GM21515 (cell line): ENCODE results near the gene ZNF784.

Experiments used
- ATAC-seq: cut with Tn5 transposase; IDR thresholded peaks from one replicate; pipeline ENCODE4 v1.9.1; 2021; ENCODE audit not compliant: unreplicated experiment

ZNF784 gene

DNA sequence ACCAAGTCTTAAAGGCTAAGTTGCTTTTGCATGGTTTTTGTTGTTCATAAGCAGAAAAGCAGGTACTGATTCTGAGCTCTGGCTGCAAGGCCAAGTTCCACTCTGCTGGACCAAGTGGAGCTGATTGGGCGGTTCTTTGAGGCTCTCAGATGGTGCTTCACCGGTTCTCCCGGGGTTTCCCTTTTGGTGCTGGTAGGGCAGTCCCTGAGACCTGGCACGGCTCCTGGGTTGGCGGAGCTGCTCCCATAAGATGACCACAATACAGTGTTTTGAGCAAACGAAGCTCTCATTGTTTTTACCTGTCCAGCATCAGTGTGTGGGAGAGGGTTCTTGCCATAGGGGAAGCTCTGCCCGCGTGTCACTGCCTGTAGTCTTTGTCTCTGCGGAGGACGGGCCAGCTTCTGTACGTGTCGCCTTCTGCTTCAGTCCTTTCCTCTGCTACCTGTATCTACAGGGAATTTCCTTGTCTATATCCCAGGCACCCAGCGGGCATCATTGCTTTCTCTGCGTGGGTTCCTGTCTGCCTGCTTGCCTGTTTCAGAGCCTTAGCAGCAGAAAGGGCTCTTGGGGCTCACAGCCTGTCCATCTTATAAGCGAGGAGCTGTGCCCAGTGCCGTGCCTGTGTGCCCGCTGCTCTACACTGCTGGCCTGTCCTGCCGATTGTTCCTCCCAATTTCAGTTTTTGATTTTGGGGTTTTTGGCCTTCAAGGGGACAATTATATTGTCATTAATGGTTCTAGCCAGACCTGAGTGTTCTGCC is 32.8 kb upstream of the ZNF784 start:
- no peak for ATAC-seq

DNA sequence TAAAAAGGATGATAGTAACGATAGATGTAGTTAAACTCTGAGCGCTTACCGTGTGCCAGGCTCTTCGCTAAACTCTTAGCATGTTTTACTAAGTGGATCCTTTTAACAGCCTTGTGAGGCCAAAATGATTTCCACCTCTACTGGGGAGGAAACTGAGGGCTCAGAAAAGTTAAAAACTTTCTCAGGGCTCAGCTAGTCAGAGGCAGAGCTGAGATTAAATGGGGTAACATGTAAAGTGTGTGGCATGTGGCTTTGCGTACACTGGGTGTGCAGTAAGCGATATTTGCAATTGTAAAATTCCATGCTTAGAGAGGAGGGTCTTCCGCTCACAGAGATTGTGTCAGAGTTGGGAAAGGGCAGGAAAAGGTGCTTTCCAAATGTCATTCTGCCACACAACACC is 32.2 kb upstream of the ZNF784 start:
- ATAC-seq = no peak

DNA sequence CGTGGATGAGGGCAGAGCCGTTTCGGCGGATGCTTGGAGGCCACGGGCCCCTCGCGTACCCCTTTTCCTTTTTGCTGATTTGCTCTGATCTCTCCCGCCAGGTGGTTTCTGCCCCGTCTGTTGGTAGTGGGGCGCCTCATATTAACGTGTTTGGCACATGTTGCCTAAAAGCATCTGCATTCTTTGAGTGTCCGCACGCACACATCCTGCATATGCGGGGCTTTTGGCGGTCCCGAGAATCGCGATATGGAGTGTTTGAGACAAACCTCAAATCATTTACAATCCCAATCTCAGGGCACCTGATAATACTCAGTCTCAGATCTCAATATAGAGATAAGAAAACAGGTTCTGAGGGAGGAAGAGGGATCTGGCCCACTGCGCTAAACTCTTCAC is 31.3 kb upstream of the ZNF784 start:
- no peak for ATAC-seq

DNA sequence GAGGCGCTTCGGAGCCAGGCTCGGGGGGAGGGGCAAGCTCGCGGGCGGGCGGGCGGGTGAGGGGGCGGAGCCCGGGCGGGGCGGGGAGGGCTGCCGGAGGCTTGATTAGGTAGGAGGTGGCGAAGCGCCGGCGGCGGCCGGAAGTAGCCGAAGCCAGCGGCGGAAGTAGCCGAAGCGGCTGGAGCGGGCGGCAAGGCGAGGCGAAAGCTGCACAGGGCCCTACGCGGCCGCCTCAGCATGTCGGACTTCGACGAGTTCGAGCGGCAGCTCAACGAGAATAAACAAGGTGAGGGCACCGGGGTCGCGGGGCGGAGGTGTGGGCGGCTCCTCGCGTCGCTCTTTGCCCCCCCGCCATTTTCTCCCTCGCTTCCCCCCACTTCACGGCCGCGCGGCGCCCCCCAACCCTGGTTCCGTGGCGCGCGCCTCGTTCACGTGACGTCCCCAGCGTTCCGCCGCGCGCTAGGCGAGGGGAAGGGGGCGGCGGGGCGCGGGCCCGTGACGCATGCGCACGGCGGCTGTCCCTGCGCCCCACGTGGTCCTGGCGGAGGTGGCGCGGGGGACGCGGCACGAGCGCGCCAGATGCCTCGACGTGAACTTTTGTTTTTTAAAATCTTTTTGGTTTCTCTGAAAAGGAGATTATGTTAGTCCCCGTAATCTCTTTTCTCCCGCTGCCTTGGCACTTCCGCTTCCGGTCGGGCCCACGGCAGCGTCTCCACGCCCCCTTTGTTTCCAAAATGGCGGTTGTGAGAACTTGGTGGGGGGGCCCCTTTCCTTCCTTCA is 30.7 kb upstream of the ZNF784 start, which contains the start of gene U2AF2:
Gene U2AF2 (plus strand): TSS at position 168 of the 780 bp plus-strand sequence. CDS start 70 bp downstream, at position 238.
- ATAC-seq = peak; percentile 30

DNA sequence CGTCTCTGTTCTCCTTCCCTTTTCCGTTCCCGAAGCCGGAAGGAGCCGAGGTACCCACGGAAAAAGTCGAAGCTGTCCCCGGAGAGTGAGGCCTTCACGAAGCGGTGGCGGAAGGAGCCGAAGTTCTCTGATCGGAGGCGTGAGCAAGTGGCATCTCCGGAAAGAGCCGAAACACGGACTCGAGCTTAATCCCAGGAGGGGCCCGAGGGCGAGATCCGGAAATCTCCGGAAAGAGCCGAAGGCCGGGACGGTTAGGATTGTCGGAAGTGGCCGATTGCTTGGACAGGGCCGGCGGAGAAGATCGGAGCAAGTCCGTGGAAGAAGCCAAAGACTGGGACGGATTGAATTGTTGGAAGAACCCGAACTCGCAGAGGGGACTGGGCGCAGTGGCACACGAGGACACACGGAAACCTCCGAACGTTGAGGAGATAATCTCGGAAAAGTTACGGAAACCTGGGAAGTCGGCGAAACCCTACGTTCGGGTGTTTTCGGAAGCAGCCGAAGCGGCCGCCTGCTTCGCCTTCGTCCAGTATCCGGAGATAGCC is 30.0 kb upstream of the ZNF784 start:
- ATAC-seq = peak; percentile 60

DNA sequence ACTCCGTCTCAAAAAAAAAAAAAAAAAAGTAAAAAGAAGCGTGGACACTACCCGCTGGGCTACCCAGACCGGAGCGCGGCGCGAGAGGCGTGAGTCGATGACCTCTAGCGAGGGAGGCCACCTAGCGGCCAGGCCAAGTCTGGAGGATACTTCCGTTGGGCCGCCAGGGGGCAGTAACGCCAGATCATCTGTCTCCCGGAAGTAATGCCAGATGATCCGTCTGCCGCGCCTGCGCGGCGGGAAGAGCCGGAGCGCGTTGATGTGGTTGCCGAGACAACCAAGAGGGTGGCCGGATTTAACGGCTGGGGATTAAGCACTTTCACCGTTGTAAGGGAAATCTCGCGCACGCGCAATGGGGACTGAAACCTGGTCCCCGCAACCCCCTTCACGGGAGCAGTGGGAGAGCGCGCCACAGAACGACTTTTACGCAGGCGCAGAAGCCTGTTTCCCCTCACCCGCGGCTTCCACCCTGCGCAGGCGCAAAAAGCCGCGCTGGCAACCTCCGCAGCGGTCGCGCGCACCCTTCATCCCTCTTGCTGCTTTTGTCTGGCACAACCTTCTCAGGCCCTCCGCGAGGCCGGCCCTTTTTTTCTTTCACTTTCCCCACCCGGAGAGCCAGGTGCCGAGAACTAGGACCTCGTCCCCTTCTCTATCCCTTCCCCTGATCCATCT is 29.4 kb upstream of the ZNF784 start:
- peak; percentile 34 for ATAC-seq

DNA sequence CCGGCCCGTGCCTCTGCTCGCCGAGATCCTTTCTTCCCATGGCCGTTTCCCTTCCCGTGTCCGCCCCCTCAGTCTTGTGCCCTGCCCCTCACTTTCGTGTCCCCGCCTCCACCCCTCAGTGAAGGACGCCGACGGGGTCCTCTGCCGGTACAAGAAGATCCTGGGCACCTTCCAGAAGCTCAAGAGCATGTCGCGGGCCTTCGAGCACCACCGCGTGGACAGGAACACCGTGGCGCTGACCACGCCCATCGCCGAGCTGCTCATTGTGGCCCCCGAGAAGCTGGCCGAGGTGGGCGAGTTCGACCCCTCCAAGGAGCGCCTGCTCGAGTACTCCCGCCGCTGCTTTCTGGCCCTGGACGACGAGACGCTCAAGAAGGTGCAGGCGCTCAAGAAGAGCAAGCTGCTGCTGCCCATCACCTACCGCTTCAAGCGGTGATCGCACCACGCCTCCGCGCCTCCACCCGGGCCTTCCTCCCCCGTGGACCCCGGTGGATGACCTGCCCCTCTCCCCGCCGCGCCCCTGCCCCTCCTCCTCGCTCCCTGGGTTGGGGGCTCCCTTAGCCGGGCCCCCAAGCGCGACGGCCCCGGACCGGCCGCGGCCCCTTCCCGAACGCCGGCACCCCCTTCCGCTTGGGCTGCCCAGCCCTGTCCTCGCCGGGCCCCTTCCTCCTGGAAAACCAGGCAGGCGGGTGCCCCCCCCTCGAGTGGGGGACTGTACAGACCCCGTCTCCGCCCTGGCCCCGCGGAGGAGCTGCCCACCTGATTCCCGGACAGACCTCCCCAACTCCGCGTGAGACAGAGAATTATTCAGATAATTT is 28.2 kb upstream of the ZNF784 start:
- ATAC-seq = no peak

DNA sequence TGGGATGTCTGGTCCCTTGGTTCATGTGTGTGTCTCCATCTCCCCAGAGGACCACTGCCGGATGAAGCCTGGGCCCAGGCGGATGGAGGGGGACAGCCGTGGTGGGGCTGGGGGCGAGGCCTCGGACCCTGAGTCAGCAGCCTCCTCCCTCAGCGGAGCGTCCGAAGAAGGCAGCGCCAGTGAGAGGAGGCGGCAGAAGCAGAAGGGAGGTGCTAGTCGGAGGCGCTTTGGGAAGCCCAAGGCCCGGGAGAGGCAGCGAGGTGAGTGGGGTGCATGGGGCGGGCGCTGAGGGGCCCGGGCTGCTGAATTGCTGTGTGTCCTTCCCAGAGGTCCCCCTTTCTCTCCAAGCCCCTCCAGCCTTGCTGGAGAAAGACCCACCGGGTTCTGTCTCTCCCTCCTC is 26.9 kb upstream of the ZNF784 start:
- no peak for ATAC-seq

DNA sequence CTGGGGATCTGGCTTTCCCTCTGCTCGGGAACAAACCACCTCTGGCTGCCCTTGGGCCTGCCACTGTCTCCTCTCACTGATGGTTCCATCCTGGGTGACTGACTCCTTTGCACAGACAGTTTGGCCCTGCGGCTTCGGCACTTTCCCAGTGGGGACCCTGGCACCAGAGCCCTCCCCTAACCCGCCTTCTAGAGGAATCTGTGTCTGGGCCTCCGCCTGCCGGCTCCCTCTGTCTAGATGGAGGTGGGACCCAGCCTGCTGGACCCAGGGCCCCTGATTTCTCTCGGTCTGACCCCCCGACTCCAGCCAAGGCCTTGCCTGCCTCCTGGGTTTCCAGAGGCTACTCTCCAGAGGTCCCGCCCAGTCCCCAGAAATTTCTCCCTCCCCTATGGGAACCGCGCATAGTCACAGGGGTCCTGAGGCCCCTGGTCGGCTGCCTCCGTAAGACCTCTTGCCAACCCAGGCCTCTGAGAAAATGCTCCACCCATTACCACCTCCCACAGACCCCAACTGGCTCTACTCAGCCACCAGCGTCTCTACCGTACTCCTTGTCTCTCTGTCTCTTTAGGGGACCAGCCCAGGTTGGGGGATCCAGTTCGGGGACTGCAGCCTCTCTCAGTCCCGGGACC is 26.4 kb upstream of the ZNF784 start:
- ATAC-seq = no peak

DNA sequence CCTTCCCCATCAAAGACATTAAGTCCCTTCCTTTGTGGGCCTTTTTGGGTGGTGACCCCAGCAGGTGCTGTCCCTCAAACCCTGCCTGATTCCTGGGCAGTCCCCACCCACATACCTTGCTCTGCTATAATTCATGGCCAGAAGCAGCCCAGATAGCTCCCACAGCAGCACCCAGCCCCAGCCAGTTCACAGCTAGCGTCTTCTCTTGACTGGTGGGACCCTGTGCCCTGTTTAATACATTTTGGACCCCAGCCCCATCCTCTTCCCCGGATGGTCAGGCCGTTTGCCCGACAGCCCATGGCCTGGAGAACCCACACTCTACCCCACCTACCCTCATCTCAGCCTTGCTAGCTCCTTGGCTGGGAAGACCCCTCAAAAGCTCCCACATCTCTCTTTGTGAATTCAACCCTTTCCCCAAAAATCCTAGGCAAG is 25.8 kb upstream of the ZNF784 start:
- no peak for ATAC-seq

DNA sequence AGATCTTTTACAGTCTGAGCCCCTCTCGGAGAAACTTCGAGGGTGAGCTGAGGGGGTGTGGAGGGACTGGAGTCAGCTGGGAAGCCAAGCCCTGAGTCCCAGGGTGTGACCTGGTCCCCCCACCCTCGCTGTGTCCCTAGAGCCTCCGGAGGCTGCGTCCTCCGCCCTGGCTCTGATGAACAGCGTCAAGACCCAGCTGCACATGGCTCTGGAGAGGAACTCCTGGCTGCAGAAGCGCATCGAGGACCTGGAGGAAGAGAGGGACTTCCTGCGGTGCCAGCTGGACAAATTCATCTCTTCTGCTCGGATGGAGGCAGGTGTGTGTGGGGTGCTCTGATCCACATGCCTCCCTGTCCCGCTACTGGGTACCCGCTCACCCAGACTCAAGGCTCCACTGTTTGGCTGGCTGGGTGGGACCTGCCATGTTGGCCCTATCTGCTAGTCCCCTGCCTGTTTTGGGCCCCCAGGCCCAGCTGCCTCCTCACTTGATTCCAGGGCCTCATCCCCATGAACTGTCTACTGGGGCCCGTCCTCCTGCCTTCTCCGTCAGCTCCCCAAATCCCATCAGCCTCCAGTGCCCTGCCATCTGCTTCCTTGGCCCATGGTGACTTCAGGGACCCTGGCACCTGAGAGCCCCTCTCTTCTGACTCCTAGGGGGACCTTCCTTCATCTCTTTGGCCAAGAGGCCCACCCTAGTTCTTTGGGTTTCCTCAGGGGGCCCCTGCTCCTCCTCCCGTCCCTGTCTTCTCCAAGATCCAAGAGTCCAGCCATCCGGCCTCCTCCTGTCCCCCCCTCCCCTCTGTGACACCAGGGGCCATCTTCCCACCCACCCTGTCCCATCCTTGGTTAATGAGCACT is 25.1 kb upstream of the ZNF784 start:
- ATAC-seq = no peak

DNA sequence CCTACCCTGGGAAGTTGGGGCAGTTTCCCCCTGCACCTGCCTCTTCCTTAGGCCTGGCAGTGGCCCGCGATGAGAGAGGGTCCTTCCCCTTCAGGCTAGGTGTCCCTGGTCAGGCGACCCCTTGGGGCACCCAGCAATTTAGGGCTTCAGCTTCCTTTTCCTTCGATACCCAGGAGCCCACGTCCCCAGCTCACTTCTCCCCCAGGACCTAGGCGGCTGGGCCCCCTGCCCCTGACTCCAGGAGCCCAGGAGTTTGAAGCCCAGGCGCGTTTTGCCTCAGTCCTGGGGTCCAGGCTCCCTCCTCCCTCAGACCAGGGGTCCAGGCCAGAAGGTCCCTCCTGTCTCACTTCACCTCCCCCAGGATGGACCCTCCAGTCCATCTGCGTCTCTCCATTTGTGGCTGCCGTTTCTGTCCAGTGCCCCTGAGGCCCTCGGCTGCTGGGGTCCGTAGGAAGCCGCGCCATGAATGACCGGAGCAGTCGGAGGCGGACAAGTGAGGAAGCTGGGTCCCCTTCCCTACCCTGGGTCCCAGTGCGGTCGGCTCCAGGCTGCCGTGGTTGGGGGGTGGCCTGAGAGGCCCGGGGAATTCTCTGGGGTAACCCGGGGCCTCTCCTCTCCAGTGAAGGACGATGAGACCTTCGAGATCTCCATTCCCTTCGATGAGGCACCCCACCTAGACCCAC is 24.4 kb upstream of the ZNF784 start:
- no peak for ATAC-seq

DNA sequence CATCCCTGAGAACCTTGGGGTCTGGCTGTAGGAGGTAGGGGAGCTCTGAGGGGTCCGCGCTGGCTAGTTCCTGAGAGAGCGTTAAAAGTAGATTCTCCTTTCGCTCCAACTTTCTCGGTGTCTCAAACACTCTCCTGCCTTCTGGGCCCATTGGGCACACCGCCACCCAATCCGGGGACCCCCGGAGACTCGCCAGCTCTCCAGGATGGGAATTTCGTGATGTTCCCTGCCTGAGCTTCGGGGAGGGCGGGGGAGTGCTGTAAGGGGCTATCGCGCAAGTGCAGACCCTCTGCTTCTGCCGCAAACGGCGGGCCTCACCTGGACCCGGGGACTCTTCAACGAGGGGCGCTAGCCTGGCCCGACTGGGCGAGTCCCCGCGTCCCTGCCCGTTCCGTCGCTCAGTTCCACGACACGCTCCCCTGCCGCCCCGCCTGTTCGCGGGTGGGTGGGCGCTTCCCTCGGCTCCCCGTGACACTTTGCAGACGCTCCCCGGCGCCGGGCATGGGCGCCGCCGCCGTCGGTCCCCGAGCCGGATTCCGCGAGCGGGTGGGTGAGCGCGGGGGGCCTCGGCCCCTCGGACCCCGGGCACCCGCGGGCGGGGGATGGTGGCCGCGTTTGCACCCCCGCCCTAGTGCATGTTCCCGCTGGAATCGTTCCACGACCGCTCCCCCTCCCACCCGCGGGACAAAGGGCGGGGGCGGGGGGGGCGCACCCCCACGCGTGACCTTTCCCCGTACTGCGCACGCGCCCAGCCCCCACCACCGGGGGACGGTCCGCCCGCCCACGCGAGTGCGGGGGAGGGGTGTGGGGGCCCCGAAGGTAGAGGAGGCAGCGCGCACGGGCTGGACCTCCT is 23.6 kb upstream of the ZNF784 start, which contains the start of gene CCDC106:
Gene CCDC106 (plus strand): TSS at position 481 of the 853 bp plus-strand sequence. CDS start 835 bp downstream, outside the sequence.
- no peak for ATAC-seq

DNA sequence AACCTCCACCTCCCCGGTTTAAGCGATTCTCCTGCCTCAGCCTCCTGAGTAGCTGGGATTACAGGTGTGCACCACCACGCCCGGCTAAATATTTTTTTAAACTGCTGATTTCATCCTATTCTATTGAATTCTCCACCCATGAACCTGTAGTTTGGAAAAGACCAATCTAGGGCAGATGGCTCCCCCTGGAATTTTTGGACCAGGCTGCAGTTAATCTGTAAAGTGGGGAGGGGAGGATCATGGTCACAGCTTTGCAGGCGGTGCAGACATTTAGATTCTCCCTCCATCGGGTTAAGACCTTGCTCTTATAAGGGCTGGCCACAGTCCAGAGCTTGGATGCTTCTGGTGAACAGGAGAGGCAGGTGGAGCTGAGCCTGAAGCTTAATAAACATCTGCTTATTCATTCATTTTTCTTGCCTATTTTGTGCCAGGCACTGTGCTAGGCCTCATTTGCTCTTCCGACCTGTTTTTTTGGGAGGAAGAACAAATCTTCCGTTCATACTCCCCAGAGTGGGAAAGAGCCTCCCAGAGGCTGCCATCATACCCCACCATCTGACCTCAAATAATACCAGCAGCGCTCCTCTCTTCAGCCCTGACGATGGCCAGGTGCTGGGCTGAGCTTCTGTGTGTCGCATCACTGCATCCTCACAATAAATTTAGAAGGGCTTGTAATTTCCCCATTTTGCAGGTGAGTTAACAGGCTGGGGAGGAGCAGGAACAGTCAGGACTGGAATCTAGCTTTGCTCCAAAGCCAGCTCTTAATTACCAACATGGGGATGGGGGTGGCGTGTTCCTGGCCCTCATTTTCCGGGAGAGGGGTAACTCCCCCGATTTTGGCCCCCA is 22.7 kb upstream of the ZNF784 start:
- ATAC-seq = no peak

DNA sequence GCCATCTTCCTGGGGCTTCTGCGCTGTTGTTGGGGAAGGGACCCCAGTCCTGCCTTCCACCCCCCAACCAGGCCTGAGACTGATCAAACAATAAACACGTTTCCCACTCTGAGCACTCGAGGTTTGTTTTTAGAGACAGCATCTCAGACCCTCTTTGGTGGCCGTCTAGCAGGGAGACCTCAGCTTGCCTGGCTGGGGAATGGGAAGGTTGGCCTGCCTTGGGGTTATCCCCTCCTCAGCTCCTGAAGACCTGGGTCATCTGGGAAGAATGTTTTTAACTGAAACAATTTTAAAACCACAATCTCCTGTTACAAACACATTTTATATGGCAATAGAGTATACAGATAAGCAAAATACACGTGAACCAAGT is 21.1 kb upstream of the ZNF784 start:
- no peak for ATAC-seq

DNA sequence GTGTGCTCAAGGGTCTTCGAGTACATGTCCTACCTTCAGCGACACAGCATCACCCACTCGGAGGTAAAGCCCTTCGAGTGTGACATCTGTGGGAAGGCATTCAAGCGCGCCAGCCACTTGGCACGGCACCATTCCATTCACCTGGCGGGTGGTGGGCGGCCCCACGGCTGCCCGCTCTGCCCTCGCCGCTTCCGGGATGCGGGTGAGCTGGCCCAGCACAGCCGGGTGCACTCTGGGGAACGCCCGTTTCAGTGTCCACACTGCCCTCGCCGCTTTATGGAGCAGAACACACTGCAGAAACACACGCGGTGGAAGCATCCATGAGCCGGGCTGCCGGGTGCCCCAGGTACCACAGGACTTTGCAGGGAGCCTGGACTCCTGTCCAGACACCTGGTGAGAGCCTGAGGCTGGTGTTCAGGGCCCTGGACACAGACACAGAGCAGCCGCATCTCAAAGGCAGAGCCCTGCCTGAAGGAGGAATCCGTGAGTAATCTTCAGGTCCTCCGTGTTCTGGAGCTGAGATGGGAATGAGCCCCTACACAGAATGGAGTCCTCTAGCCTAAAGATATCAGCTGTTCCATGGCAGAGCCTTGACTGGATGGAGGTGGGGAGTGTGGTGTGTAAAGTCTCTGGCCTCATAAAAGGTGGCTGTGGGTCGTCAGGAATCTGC is 20.6 kb upstream of the ZNF784 start:
- ATAC-seq = no peak
